Colon (tissue), 2 donors: ENCODE data around the gene PPCDC.

Source experiments
- FAIRE-seq: peaks from 2 replicates; lab custom pipeline; 2012; peaks lifted over from hg19 to GRCh38; lab: Jason Lieb, UNC
- donor health status: control.
- donor health status: control.

Gene PPCDC

DNA sequence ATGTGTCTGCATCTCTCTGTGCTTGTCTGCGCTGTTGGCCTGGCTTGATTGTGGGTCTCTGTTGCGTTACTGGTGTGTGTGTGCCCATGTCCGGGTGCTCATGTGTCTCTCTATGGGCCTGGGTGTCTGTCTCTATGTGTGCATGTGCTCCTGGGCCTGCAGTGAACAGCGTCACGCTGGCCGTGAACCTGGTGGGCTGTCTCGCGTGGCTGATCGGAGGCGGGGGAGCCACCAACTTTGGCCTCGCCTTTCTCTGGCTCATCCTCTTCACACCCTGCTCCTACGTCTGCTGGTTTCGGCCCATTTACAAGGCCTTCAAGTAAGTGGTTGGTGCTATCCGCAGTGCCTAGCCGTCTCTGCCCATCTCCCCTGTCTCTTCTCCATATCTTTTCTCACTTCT lies 7.0 kb upstream of the PPCDC start:
- FAIRE-seq = no peak

DNA sequence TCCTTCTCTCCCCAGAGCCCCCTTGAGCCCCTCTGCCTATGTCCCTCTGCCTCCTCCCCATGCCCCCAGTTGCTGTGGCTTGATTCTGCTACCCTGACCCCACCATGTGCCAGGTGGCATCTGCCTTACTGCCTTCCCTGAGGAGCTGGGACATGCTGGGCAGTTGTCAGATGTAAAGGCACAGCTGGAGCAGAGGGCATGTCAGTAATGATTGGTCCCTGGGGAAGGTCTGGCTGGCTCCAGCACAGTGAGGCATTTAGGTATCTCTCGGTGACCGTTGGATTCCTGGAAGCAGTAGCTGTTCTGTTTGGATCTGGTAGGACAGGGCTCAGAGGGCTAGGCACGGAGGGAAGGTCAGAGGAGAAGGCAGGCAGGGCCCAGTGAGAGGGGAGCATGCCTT lies 3.5 kb upstream of the PPCDC start:
- FAIRE-seq = no peak

DNA sequence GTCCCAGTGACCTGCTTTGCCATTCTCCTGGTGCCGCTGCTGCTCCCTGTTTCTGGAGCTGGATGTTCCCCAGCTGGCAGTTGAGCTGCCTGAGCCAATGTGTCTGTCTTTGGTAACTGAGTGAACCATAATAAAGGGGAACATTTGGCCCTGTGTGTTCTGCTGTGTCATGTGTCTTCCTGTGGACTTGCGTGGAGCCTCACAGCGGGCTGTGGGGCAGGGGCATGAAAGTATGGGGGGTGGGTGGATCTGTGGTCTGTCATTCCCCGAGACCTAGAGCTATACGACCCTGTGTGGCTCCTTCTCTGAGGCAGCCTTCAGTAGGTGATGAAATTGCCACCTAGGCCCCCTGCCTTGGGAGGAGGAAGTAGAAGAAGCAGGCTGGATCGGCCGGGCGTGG lies 2.0 kb upstream of the PPCDC start:
- no peak for FAIRE-seq

DNA sequence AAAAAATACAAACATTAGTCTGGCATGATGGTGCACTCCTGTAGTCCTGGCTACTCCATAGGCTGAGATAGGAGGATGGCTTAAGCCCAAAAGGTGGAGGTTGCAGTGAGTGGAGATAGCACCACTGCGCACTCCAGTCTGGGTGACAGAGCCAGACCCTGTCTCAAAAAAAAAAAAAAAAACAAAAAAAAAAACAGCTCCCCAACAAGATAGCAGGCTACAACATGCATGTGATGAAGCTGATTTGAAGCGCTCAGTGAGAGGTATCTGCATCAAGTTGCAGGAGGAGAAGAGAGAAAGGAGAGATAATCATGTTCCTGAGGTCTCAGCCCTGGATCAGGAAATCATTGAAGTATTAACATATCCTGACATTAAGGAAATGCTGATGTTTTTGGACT lies 608 bp upstream of the PPCDC start:
- FAIRE-seq = no peak

DNA sequence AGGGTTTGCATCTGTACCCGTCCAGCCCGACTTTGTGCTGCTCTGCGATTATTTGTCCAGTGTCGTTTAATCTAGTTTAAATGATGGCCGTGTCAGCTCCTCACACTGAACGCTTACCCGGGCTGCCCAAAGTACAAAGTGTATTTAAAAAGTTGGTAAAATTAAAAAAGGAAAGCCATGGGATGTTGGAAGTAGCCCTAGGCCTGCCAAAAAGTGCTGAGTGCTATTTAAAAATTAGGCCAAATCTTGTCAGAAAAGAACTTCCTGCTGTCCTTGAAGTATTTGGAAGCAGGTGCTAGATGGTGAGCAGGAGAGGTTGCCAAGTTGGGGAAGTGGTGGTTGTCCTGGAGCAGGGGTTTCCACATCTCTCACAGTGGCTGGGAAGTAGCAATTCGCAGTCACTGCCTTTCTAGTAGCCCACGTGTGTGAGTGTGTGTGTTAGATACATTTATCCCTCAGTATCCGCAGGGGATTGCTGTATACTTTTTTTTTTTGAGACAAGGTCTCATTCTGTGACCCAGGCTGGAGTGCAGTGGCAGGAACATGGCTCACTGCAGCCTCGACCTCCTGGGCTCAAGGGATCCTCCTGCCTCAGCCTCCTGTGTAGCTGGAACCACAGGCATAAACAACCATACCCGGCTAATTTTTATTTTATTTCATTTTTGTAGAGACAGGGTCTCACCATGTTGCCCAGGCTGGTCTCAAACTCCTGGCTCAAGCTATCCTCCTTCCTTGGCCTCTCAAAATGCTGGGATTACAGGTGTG lies 664 bp downstream of the PPCDC start:
- no peak for FAIRE-seq

DNA sequence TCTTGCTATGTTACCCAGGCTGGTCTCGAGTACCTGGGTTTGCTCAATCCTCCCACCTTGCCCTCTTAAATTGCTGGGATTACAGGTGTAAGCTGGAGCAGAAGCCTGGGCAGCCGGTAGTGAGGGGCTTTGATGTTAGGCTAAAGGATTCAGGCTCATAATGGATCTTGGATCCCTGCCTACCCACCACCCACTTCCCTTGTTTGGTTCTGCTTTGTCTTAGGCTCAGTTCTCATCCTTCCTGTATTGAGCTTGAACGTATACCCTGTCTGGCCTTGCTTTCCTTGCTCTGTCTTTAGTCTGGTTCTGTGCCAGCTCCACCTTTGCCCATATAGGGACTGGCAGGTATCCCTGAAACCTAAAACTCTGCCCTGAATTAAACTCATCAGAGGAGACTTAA lies 1.7 kb downstream of the PPCDC start:
- no peak for FAIRE-seq

DNA sequence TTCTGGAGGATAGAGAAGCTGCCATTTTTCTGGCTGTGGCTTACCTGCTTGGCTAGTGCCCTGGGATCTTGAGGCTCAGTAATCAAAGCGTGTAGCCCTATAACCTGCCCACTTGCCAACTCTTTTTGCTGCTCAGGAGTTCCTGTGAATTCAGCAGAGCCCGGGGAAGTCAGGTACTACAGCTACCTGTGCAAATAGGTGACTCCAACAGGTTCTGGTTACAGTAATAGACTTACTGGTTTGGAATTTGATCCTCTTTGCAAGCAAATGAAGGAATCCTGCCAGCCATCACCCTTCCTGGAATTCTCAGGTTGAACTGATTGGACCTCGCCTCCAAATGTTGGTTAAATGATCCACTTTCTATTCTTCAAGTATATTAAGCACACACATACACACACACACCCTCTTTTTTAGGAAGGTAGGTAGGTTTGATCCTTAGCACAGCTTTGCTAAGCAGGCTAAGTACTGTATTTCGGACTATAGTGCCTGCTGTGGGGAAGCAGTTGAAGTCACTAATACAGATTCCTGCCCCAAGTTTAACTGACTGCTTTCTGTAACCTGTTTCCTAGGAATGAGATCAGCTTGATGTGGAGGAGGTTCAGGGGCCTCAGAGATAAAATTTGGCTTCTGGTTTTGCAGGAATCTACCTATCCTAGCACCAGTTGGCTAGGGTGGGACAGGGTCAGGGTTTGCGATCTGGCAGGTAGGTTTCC lies 2.3 kb downstream of the PPCDC start:
- no peak for FAIRE-seq

DNA sequence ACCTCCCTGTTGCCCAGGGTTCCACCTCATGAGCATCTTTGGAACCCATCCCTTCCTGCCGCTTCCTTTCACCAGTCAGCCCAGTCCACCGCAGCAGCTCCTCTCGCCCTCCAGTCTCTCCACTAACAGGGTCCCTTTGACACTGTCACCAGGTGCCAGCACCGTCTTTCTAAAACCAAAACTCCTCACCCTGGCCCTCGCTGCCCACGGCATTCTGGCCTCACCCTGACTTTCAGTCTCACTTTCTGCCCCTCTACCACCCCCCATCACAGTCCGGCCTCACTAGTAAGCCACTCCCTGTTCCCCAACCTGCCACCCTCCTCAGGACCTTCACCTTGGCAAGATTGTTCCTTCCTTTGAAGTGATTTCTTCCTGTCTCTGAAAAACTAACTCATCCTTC lies 4.2 kb downstream of the PPCDC start:
- FAIRE-seq = no peak

DNA sequence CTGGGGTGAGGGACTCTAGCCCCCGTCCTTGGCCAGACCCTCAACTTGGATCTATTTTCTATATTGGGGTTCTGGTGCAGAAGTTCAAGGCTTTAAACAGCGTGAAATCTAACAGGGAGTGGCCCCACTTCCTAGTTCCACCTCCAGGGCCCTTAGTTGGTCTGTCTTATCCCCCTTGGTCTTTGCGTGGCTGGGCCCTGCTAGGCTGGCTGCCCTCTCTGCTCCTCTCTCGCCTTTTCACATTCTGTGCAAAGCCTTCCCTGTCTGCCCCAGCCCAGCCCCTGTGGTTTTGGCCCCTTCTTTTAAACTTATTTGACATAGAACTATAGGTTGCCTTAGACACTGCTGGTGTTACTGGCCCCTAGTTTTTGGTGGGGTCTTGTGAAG lies 5.6 kb downstream of the PPCDC start:
- no peak for FAIRE-seq

DNA sequence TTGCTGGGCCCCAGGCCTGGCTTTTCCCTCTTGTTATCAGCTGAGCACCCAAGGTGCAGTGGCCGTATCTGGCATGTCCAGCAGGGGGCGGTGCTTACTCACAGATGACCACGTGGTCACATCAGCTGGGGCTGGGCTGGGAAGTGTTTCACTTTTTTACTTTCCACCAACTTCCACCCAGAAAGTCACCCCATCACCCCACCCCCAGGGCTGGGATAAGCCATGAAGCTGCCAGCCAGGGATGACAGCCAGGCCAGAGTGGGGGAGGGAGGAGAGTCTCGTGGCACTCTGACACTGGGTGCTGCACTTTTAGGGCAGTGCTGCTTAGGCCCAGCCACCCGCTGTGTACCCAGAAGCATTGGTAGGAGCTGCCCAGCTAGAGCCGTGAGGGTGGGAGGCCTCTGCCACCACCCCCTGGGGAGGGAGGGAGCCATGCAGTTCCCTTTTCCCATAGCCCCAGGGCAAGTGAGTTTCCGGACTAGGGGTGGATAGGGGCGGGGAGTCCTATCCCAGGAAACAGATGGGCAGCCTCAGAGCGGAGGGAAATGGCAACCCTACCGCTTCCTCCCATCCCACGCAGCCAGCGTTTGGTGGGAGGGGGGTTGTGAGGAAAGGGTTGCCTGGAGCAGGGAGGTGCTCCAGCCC lies 6.1 kb downstream of the PPCDC start:
- FAIRE-seq = no peak

DNA sequence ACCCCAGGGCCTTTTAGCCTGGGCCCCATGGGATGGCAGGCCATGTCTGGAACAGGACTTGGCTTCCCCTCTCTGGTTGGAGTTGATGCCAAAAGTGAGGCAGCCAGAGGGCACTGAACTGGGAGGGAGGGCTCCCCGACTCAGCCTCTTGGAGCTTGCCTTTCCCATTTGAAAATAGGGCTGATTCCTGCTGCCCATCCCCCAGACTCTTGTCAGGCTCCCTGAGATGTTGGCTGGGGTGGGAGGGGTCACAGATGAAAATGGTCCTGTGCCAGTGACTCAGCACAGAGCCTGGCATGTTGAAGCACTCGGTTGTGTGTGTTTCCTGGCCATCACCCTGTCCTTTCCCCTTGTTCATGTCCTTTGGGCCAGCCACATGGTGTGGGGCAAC lies 6.6 kb downstream of the PPCDC start:
- no peak for FAIRE-seq

DNA sequence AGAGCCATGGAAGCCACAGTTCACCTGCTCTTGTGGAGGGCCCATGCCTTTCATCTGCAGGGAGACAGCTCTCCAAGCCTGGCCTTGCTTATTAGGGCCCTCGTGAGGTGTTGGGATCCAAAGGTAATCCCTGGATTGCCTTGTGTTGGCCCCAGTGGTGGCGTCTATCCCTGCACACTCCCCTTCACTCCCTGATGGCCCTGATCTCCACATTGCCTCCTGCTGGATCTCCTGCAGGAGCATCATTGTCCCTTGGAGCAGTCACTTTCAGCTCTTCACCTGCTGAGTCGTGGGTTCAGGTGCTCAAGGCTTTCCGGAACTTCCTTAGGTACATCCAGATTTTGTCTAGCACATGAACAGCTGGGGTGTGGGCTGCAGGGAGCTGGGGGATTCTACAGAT lies 7.0 kb downstream of the PPCDC start:
- FAIRE-seq = no peak

DNA sequence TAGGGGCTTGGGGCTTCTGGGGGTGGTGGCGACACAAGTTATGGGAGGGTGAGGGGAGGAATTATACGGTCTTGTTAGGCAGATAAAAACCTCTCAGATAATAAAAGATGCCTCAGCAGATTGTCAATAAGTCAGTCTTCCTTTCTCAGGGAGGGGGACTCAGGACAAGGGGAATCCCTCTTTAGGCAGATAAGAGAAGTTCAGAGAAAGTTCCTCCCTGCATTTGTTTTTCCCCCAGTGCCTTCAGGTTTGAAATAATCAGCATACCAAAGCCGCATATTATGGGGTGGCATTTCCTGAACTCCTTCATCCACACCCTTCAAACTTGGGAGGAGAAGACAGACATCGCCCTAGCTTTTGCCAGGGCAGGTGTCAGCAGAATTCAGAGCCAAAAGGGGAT lies 8.5 kb downstream of the PPCDC start:
- FAIRE-seq = no peak

DNA sequence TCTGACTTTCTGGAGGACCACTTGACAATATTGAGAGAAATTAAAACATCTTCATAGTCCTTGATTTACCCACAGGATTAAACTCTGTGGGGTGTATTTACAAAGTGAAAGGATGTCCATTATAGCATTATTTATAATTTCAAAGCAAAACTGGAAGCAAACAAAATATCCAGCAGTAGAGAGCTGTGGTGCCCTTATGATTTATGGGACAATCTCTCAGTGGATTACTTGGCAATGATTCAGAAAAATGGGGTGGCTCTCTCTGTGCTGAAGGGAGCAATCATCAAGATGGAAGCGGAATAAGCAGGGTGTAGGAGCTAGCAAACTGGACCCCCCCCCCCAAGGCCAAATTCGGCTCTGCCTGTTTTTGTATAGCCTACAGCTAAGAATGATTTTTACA lies 9.0 kb downstream of the PPCDC start:
- FAIRE-seq = no peak

DNA sequence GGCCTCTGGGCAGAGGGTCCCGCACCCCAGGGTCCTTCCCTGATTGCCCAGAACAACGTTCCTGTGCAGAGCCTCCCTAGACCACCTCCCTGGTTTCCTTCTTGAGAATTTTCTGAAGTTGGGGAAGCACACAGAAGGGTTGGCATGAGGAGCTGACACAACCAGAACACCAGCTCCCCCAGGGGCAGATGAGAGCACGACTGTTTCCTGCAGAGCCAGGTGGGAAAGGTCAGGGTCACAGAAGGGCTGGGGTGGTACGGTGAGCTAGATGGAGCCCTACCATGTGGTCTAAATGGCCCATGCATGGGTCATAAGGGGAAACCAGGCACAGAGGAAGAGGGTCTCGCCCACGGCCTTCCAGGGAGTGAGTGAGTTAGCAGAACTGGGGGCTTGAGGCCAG lies 10.4 kb downstream of the PPCDC start:
- no peak for FAIRE-seq

DNA sequence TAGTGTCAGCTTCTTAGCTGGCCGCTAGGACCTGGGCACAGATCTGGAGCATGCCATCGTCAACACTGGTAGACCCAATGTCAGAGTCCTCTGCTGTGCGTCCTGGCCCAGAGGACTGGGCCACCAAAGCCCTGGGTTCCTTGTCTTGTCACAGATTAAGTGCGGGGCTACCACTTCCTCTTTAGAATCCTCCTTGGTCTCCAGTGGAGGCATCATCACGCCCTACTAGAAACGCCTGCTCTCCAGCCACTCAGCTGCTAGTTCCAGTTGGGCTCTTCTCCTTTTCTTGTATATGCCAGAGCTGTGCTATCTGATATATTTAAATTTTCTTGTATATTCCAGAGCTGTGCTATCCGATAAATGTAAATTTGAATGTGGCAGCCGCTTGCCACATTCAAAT lies 11.2 kb downstream of the PPCDC start:
- no peak for FAIRE-seq

DNA sequence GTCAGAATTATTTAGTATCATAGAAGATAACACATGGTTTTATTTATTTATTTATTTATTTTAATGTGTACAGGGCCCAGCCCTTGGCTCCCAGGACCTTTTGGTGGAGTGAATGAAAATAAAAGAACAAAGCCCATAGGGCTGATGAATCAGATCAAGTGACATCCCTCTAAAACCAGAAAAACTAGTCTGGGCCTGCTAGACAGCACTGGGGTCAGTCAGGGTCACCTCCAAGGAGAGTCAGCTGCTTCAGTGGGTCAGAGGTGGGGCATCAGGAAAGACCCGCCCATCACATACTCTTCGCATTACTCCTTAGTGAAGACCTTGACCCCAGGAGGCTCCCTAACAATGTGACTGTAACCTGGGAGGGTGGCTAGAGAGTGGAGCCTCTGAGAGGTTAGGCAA lies 12.8 kb downstream of the PPCDC start:
- no peak for FAIRE-seq

DNA sequence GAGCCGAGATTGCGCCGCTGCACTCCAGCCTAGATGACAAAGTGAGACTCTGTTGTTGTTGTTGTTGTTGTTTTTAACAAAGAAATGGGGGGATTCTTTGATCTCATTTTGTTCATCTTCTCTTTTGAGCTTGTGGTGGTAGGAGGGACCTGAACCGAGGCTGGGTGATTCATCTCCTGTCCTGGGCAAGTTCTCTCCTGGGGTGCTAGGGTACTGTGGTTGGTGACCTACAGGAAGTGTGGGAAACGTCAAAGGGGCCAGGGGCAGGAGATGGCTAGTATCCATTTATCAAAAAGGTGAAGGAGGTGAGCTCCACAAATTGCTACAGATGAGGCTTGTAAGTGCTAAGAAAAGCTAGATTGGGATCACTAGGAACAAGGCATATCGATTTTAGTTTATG lies 14.3 kb downstream of the PPCDC start:
- FAIRE-seq = no peak

DNA sequence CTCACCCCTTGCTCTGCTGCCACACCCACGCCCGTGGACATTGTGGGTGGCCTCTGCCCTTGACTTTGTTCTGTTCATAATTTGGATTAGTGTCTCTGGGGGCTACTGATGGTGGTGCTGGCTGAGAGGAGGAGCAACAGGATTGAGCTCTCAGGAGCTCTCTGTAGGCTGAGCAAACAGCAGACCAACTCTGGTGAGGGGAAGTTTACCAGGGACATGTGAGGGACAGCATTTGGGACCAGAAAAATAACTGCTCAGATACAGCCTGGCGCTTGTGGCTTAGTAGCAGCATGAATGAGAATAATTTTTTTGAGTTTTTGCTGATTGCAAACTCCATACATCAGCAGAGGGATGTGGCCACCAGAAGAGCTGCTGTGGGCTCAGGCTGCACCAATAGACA lies 14.8 kb downstream of the PPCDC start:
- FAIRE-seq = no peak

DNA sequence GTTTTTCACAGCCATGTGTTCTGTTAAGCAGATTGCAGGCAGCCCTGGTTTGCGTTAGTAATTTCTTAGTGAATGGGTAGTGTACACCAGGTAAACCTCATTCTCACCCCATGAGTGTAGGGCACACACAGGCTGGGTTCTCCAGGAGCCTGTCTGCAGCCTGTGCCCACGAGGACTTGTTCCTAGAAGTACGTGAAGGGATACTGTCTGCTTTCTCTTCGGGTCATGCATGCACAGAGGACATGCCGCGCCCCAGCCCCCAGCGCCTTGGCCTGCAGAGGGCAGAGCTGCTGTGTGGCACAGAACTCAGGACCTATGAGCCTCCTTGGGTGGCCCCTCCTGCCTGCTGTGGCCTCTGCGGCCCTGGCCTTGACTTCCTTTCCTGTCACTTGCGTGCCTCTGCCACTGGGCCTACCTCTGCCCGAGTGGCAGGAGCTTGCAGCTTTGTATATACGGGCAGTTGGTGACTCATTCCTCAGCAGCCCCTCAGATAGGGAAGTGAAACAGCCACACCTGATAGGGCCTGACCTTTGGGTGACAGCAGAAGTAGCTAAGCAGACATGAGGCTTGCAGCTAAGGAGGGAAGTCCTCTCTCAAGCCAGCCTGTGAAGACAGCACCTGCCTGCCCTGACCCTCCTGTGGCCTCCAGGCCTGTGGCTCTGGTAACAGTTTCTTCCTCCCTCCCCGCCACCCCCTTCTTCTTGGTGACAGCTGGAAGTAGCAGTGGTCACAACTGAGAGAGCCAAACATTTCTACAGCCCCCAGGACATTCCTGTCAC lies 19.5 kb downstream of the PPCDC start:
- no peak for FAIRE-seq

DNA sequence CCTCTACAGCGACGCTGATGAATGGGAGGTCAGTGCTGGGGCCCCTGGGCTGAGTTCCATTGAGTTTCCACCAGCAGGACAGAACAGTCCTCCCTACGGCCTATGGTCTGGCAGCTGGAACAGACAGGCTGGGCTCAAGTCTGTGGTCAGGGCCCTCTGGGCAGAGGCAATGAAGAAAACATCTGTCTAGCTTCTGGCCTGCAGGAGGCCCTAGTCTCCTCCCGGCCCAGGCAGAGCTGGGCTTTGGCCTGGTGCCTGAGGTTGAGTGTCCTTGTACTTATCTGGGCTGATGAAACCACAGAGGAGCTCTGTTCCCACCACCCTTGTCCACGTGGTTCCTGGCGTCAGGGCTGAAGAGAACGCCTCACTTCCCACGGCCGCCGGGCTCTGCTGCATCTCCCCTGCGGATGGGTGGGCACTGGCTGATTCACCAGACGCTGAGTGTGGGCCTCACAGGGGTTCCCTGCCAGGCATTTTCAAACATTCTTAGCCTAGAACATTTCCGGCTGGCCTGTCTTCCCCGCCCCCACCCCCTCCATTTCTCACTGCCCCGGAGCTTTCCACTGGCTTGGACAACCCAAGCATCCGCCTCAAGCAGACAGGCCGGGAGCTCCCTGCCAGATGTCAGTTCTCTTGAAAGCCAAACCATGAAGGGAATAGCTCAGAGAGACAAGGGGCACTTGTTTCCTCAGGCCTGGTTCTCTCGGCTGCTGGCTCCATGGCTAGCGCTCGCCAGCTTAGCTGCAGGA lies 20.3 kb downstream of the PPCDC start:
- FAIRE-seq = no peak

DNA sequence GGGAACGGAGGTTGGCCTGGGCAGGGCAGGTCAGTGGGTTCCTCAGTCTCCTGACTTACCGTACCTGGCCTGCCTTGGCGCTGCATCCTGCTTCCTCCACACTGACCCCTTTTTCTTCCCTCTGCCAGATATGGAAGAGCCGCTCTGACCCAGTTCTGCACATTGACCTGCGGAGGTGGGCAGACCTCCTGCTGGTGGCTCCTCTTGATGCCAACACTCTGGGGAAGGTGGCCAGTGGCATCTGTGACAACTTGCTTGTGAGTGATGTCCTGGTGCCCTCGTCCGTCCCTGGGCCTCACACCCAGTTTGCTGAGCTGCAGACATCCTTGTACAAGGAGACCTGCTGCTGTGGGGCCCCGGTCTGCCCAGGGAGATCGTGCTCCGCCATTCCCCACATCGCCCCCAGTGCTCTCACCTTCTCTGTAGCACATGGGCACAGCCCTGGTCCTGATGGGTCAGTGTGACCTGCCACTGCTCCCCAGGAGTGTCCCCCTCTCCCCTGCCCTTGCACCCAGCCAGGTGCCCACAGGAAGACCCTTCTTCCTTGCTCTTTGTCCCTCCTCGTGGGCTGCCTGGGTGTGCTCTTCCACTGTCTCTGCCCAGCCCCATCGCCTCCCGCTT lies 21.0 kb downstream of the PPCDC start:
- FAIRE-seq = no peak
